H9 (cell line): ENCODE data around the gene TMC4. TPM values are rescaled to one million over a fixed set of nuclear protein-coding genes. Genes with fewer than 3 reads are reported as not detected.

Source experiments
- DNase-seq: peaks from one replicate; pipeline ENCODE4 v3.0.0-alpha.2; 2017
- H2AFZ ChIP-seq: one replicate; pipeline ENCODE4 v1.6.1; 2013; ENCODE audit warnings: mild to moderate bottlenecking, low read length, control low read depth, moderate library complexity
- H2AK5ac ChIP-seq: 2 replicates; pipeline ENCODE4 v1.6.1; 2013; ENCODE audit warnings: low read length, control low read depth, mixed read lengths; ENCODE audit not compliant: insufficient read length
- H2BK120ac ChIP-seq: one replicate; pipeline ENCODE4 v1.6.1; 2013; ENCODE audit warnings: low read depth, mild to moderate bottlenecking, low read length, control low read depth, inconsistent platforms; ENCODE audit not compliant: poor library complexity, severe bottlenecking
- H2BK12ac ChIP-seq: 2 replicates; pipeline ENCODE4 v1.6.1; 2013; ENCODE audit warnings: low read length, control low read depth, mixed read lengths, low read depth; ENCODE audit not compliant: insufficient read length
- H2BK15ac ChIP-seq: 2 replicates; pipeline ENCODE4 v1.6.1; 2013; ENCODE audit warnings: low read depth, low read length, control low read depth
- H2BK20ac ChIP-seq: one replicate; pipeline ENCODE4 v1.6.1; 2013; ENCODE audit warnings: low read depth, mild to moderate bottlenecking, low read length, control low read depth, inconsistent platforms; ENCODE audit not compliant: poor library complexity, severe bottlenecking
- H2BK5ac ChIP-seq: 2 replicates; pipeline ENCODE4 v1.6.1; 2013; ENCODE audit warnings: low read length, control low read depth, mixed read lengths; ENCODE audit not compliant: insufficient read length
- H3K14ac ChIP-seq: 2 replicates; pipeline ENCODE4 v1.6.1; 2013; ENCODE audit warnings: low read length, control low read depth; ENCODE audit not compliant: insufficient read depth
- H3K18ac ChIP-seq: 2 replicates; pipeline ENCODE4 v1.6.1; 2013; ENCODE audit warnings: low read depth, mild to moderate bottlenecking, mixed read lengths, low read length, control low read depth; ENCODE audit not compliant: insufficient read length
- H3K23ac ChIP-seq: 2 replicates; pipeline ENCODE4 v1.6.1; 2013; ENCODE audit warnings: low read length, control low read depth, mixed read lengths, low read depth; ENCODE audit not compliant: insufficient read length
- H3K23me2 ChIP-seq: 2 replicates; pipeline ENCODE4 v1.6.1; 2013; ENCODE audit warnings: low read depth, mild to moderate bottlenecking, mixed read lengths, low read length, control low read depth; ENCODE audit not compliant: insufficient read length, poor library complexity, severe bottlenecking
- H3K27ac ChIP-seq: 2 replicates; pipeline ENCODE4 v1.5.1; 2013; ENCODE audit warnings: low read length, control low read depth, mixed read lengths, low read depth; ENCODE audit not compliant: insufficient read length
- H3K27me3 ChIP-seq: 2 replicates; pipeline ENCODE4 v1.6.1; 2013; ENCODE audit warnings: low read length, control low read depth, inconsistent platforms; ENCODE audit not compliant: insufficient read depth
- H3K4ac ChIP-seq: 2 replicates; pipeline ENCODE4 v1.6.1; 2013; ENCODE audit warnings: low read depth, mild to moderate bottlenecking, control low read depth, inconsistent platforms, low read length, moderate library complexity
- H3K4me1 ChIP-seq: 2 replicates; pipeline ENCODE4 v1.6.1; 2013; ENCODE audit warnings: low read length, control low read depth, inconsistent platforms; ENCODE audit not compliant: insufficient read depth
- H3K4me2 ChIP-seq: 2 replicates; pipeline ENCODE4 v1.6.1; 2013; ENCODE audit warnings: low read length, control low read depth, mixed read lengths; ENCODE audit not compliant: insufficient read length, insufficient read depth
- H3K56ac ChIP-seq: 2 replicates; pipeline ENCODE4 v1.6.1; 2013; ENCODE audit warnings: low read depth, mild to moderate bottlenecking, mixed read lengths, low read length, control low read depth; ENCODE audit not compliant: insufficient read length
- H3K79me1 ChIP-seq: 2 replicates; pipeline ENCODE4 v1.6.1; 2013; ENCODE audit warnings: low read depth, mild to moderate bottlenecking, moderate library complexity, low read length, control low read depth, inconsistent platforms; ENCODE audit not compliant: insufficient read depth, poor library complexity, severe bottlenecking
- H3K79me2 ChIP-seq: 2 replicates; pipeline ENCODE4 v1.6.1; 2013; ENCODE audit warnings: low read length, control low read depth, inconsistent platforms; ENCODE audit not compliant: insufficient read depth
- H3K9ac ChIP-seq: 2 replicates; pipeline ENCODE4 v1.6.1; 2013; ENCODE audit warnings: low read length, control low read depth, mixed read lengths; ENCODE audit not compliant: insufficient read length; ENCODE audit errors: extremely low read depth
- H3K9me3 ChIP-seq: one replicate; pipeline ENCODE4 v1.6.1; 2013; ENCODE audit warnings: low read depth, low read length, inconsistent platforms; ENCODE audit not compliant: control insufficient read depth
- H3T11ph ChIP-seq: one replicate; pipeline ENCODE4 v1.6.1; 2013; ENCODE audit warnings: mild to moderate bottlenecking, low read length, control low read depth, inconsistent platforms
- H4K20me1 ChIP-seq: one replicate; pipeline ENCODE4 v1.6.1; 2013; ENCODE audit not compliant: control insufficient read depth, insufficient read length, insufficient read depth
- H4K5ac ChIP-seq: 2 replicates; pipeline ENCODE4 v1.6.1; 2013; ENCODE audit warnings: low read depth, mild to moderate bottlenecking, mixed read lengths, low read length, control low read depth; ENCODE audit not compliant: insufficient read length
- H4K8ac ChIP-seq: replicated peaks from 2 replicates; pipeline ENCODE4 v1.6.1; 2013; ENCODE audit warnings: low read length, control low read depth, mixed read lengths, low read depth; ENCODE audit not compliant: insufficient read length
- H4K91ac ChIP-seq: 2 replicates; pipeline ENCODE4 v1.6.1; 2013; ENCODE audit warnings: low read depth, mild to moderate bottlenecking, moderate library complexity, mixed read lengths, low read length, control low read depth; ENCODE audit not compliant: insufficient read length
- H3K27ac Mint-ChIP-seq, 3 experiments: 2 replicates in 2 of 3; 3 replicates in 1 of 3; pipeline ENCODE4 v1.8.0; 2020 to 2021; ENCODE audit warnings: mixed read lengths in 3 of 3, mild to moderate bottlenecking in 1 of 3, moderate library complexity in 1 of 3
- H3K27me3 Mint-ChIP-seq: 2 replicates; pipeline ENCODE4 v1.8.0; 2021; ENCODE audit warnings: low read depth, mild to moderate bottlenecking, moderate library complexity, mixed read lengths
- H3K36me3 Mint-ChIP-seq, 3 experiments: 2 replicates in 2 of 3; 3 replicates in 1 of 3; pipeline ENCODE4 v1.8.0; 2020 to 2021; ENCODE audit warnings: low read depth in 3 of 3, mixed read lengths in 3 of 3; ENCODE audit not compliant: insufficient read depth in 1 of 3
- H3K4me1 Mint-ChIP-seq, 2 experiments: 2 replicates each; pipeline ENCODE4 v1.8.0; 2020; ENCODE audit warnings: mixed read lengths in 2 of 2
- H3K4me3 Mint-ChIP-seq, 2 experiments: 2 replicates in 1 of 2; 3 replicates in 1 of 2; pipeline ENCODE4 v1.8.0; 2020 to 2021; ENCODE audit warnings: mild to moderate bottlenecking in 2 of 2, mixed read lengths in 2 of 2, moderate library complexity in 1 of 2
- H3K9me3 Mint-ChIP-seq, 2 experiments: 2 replicates in 1 of 2; 3 replicates in 1 of 2; pipeline ENCODE4 v1.8.0; 2020; ENCODE audit warnings: mild to moderate bottlenecking in 2 of 2, mixed read lengths in 2 of 2, moderate library complexity in 1 of 2
- WGBS: extraction: QIAGEN DNeasy Blood & Tissue Kit; methylation state at CpG from one replicate; pipeline ENCODE4 v1.1.7; 2013; ENCODE audit warnings: missing lambda C conversion rate, low lambda C conversion rate, mixed read lengths; ENCODE audit not compliant: insufficient read length; ENCODE audit errors: extremely low coverage; 5-methylcytosine and 5-hydroxymethylcytosine counted together
- total RNA-seq: library from RNA; stranded (reverse); gene quantifications from 2 replicates; pipeline ENCODE4 v1.2.1, GENCODE V29; 2021
- TF ChIP-seq, protein P1 (sequence below): fragments of 200-600 bp; sonication (generic); conservative IDR thresholded peaks from 3 replicates; pipeline ENCODE4 v1.8.0; 2021; ENCODE audit warnings: antibody characterized with exemption, mild to moderate bottlenecking

Gene TMC4
- total RNA-seq, 1 experiment from 2014 or later = 12.2 TPM

DNA sequence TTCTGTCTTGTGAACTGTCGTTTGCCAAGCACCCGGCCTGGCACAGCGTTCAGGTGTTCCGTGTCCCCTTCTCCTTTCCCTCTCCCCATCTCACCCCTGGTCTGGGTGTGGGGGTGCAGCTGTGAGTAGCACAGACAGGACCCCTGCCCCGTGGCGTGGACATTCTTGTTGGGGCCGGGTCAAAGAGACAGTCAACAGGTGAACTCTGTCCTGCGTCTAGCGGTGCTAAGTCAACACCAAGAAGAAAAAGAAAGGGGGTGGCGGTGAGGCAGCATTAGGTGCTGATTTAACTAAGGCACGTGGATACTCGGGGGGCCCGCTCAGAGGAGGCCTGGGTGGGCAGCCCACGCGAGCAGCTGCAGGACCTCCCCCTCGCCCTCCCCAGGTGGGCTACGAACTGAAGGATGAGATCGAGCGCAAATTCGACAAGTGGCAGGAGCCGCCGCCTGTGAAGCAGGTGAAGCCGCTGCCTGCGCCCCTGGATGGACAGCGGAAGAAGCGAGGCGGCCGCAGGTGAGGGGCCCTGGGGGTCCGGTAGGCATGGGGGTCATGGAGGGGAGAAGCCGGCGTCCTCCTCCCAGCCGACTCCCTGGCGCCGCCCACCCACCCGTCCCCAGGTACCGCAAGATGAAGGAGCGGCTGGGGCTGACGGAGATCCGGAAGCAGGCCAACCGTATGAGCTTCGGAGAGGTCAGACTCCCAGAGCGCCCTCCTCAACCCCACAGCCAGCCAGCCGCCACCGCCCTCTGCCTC, 45.1 kb downstream of the TMC4 start:
- H4K5ac ChIP-seq = no peak overlapping the region
- H2BK12ac ChIP-seq = no peak overlapping the region
- no peak overlapping the region for H3K4me3 Mint-ChIP-seq
- H3K4me1 Mint-ChIP-seq = no peaks in the 10 kb centered on the region
- H3K27me3 Mint-ChIP-seq = no peaks in the 10 kb centered on the region
- H2BK5ac ChIP-seq = no peak overlapping the region
- no peak overlapping the region for H2BK20ac ChIP-seq
- TF ChIP-seq, protein P1, sequence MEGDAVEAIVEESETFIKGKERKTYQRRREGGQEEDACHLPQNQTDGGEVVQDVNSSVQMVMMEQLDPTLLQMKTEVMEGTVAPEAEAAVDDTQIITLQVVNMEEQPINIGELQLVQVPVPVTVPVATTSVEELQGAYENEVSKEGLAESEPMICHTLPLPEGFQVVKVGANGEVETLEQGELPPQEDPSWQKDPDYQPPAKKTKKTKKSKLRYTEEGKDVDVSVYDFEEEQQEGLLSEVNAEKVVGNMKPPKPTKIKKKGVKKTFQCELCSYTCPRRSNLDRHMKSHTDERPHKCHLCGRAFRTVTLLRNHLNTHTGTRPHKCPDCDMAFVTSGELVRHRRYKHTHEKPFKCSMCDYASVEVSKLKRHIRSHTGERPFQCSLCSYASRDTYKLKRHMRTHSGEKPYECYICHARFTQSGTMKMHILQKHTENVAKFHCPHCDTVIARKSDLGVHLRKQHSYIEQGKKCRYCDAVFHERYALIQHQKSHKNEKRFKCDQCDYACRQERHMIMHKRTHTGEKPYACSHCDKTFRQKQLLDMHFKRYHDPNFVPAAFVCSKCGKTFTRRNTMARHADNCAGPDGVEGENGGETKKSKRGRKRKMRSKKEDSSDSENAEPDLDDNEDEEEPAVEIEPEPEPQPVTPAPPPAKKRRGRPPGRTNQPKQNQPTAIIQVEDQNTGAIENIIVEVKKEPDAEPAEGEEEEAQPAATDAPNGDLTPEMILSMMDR = no peak
- no peaks in the 10 kb centered on the region for H3K9me3 ChIP-seq
- H4K20me1 ChIP-seq = no peaks in the 10 kb centered on the region
- H3K9me3 Mint-ChIP-seq = no peaks in the 10 kb centered on the region
- no peak overlapping the region for H3K56ac ChIP-seq
- H3K23me2 ChIP-seq = no peaks in the 10 kb centered on the region
- H3K9ac ChIP-seq = no peak overlapping the region
- no peak for DNase-seq
- no peak overlapping the region for H2BK15ac ChIP-seq
- no peak overlapping the region for H2BK120ac ChIP-seq
- no peak overlapping the region for H3K4ac ChIP-seq
- no peak overlapping the region for H3T11ph ChIP-seq
- WGBS = no CpG with 5 or more reads among the region's 44 CpGs
- H4K91ac ChIP-seq = no peak overlapping the region
- H2AFZ ChIP-seq = no peak overlapping the region
- no peaks in the 10 kb centered on the region for H3K4me1 ChIP-seq
- H3K79me1 ChIP-seq = no peaks in the 10 kb centered on the region
- no peak overlapping the region for H4K8ac ChIP-seq
- no peaks in the 10 kb centered on the region for H3K27me3 ChIP-seq
- peaks cover 37 to 79% (median 74%) of the 10 kb centered on the region in 3 experiments; a peak in 6 of 7 replicates for H3K36me3 Mint-ChIP-seq
- H3K27ac Mint-ChIP-seq = no peak overlapping the region
- no peak overlapping the region for H3K23ac ChIP-seq
- no peak overlapping the region for H2AK5ac ChIP-seq
- H3K79me2 ChIP-seq = no peaks in the 10 kb centered on the region
- H3K4me2 ChIP-seq = no peak overlapping the region
- H3K27ac ChIP-seq = no peak overlapping the region
- H3K18ac ChIP-seq = no peak overlapping the region
- H3K14ac ChIP-seq = no peak overlapping the region
